ENCODE data around the gene UGT3A2. TPM values are rescaled to one million over a fixed set of nuclear protein-coding genes. Genes with fewer than 3 reads are reported as not detected.

Gene UGT3A2
- total and polyA plus RNA-seq, 2 donors (not counting 1 experiment from before 2014, with no cell fraction given) = not detected

- POLR2A ChIA-PET = no interaction called here
- DNase-seq (no peak), ATAC-seq (ENCODE audit: low read depth) (no peak)
- H3K4me1 Mint-ChIP-seq = no peaks in the 10 kb centered on the region
- WGBS (ENCODE audit: insufficient coverage) = 69% methylated on average over 2 of the region's 5 CpGs
- Histone ChIP-seq H3K36me3 (replicated peaks in 1 of 2; ENCODE audit: control extremely low read depth in 1 of 2, control insufficient read depth in 1 of 2, extremely low read depth in 1 of 2, insufficient read depth in 2 of 2, low read length in 1 of 2) (no peaks in the 10 kb centered on the region), H3K27me3 (replicated peaks in 1 of 4; ENCODE audit: control extremely low read depth in 1 of 4, control insufficient read depth in 3 of 4, insufficient read depth in 4 of 4, low read length in 3 of 4) (no peaks in the 10 kb centered on the region), H2AFZ (ENCODE audit: insufficient read depth, low read depth, low read length, poor library complexity, severe bottlenecking) (no peak overlapping the region), H3K9ac (ENCODE audit: low read length) (no peak overlapping the region), H4K20me1 (ENCODE audit: control insufficient read depth, insufficient read depth, low read length, poor library complexity, severe bottlenecking) (no peaks in the 10 kb centered on the region), H3K4me1 (ENCODE audit: control insufficient read depth in 2 of 2, insufficient read depth in 2 of 2, low read length in 2 of 2) (no peaks in the 10 kb centered on the region), H3K27ac (ENCODE audit: low read length in 2 of 2) (no peak overlapping the region), H3K9me3 (ENCODE audit: control extremely low read depth in 1 of 3, control insufficient read depth in 2 of 3, insufficient read depth in 1 of 3, low read length in 2 of 3) (no peaks in the 10 kb centered on the region), H3K79me2 (ENCODE audit: control insufficient read depth, insufficient read depth, low read length) (no peaks in the 10 kb centered on the region), H3K4me3 (ENCODE audit: control extremely low read depth in 1 of 5, extremely low read depth in 1 of 5, insufficient read depth in 1 of 5, low read depth in 2 of 5, low read length in 4 of 5) (no peak overlapping the region), H3K4me2 (replicated peaks; ENCODE audit: low read depth, low read length, poor library complexity, severe bottlenecking) (no peak overlapping the region)
- CTCF ChIA-PET = no interaction called here
- peaks cover 16% of the 10 kb centered on the region for H3K27me3 Mint-ChIP-seq
- no peak overlapping the region for H3K4me3 Mint-ChIP-seq
- intact Hi-C loops (cut with micrococcal nuclease) = no loop called here
- TF ChIP-seq EZH2 (IDR thresholded peaks at IDR 0.05; ENCODE audit: borderline replicate concordance, insufficient read depth, low read depth, low read length, poor library complexity, severe bottlenecking) = no peak
- no peak for TF ChIP-seq CTCF (IDR thresholded peaks at IDR 0.05)
- peaks cover under 1% of the 10 kb centered on the region for H3K9me3 Mint-ChIP-seq (ENCODE audit: insufficient read depth)
- H3K27ac Mint-ChIP-seq = no peak overlapping the region
Measured at GRCh38 chr5:36055984-36056383, 10.7 kb downstream of the UGT3A2 start.

GRCh38 chr5:36054647-36055046 lies 12.0 kb downstream of the UGT3A2 start:
- no peaks in the 10 kb centered on the region for H3K36me3 ChIP-seq (replicated peaks in 1 of 2; ENCODE audit: control extremely low read depth in 1 of 2, control insufficient read depth in 1 of 2, extremely low read depth in 1 of 2, insufficient read depth in 2 of 2, low read length in 1 of 2)
- no CpG with 5 or more reads among the region's 3 CpGs for WGBS (ENCODE audit: insufficient coverage)
- ChIA-PET POLR2A (no interaction called here), CTCF (no interaction called here)
- no peaks in the 10 kb centered on the region for H3K9me3 ChIP-seq (ENCODE audit: control extremely low read depth in 1 of 3, control insufficient read depth in 2 of 3, insufficient read depth in 1 of 3, low read length in 2 of 3)
- intact Hi-C loops (cut with micrococcal nuclease) = no loop called here
- H3K4me2 ChIP-seq (replicated peaks; ENCODE audit: low read depth, low read length, poor library complexity, severe bottlenecking) = no peak overlapping the region
- Mint-ChIP-seq H3K27me3 (peaks cover 15% of the 10 kb centered on the region), H3K27ac (no peak overlapping the region), H3K4me1 (no peaks in the 10 kb centered on the region), H3K9me3 (ENCODE audit: insufficient read depth) (peaks cover 2% of the 10 kb centered on the region), H3K4me3 (no peak overlapping the region)
- H3K4me3 ChIP-seq (ENCODE audit: control extremely low read depth in 1 of 5, extremely low read depth in 1 of 5, insufficient read depth in 1 of 5, low read depth in 2 of 5, low read length in 4 of 5) = no peak overlapping the region
- H4K20me1 ChIP-seq (ENCODE audit: control insufficient read depth, insufficient read depth, low read length, poor library complexity, severe bottlenecking) = no peaks in the 10 kb centered on the region
- H3K27me3 ChIP-seq (replicated peaks in 1 of 4; ENCODE audit: control extremely low read depth in 1 of 4, control insufficient read depth in 3 of 4, insufficient read depth in 4 of 4, low read length in 3 of 4) = no peaks in the 10 kb centered on the region
- H2AFZ ChIP-seq (ENCODE audit: insufficient read depth, low read depth, low read length, poor library complexity, severe bottlenecking) = no peak overlapping the region
- H3K27ac ChIP-seq (ENCODE audit: low read length in 2 of 2) = no peak overlapping the region
- no peak overlapping the region for H3K9ac ChIP-seq (ENCODE audit: low read length)
- H3K79me2 ChIP-seq (ENCODE audit: control insufficient read depth, insufficient read depth, low read length) = no peaks in the 10 kb centered on the region
- DNase-seq = no peak
- TF ChIP-seq CTCF (IDR thresholded peaks at IDR 0.05) (no peak), EZH2 (IDR thresholded peaks at IDR 0.05; ENCODE audit: borderline replicate concordance, insufficient read depth, low read depth, low read length, poor library complexity, severe bottlenecking) (no peak)
- ATAC-seq (ENCODE audit: low read depth) = no peak
- H3K4me1 ChIP-seq (ENCODE audit: control insufficient read depth in 2 of 2, insufficient read depth in 2 of 2, low read length in 2 of 2) = no peaks in the 10 kb centered on the region

Measured in B cell (primary cell).